NCI-H2196 (cell line): ENCODE measurements around the gene DHRS11.

Experiments
- DNase-seq: peaks from one replicate; lab custom pipeline; 2025; ENCODE audit not compliant: unreplicated experiment; lab: John Stamatoyannopoulos, UW

Gene DHRS11

DNA sequence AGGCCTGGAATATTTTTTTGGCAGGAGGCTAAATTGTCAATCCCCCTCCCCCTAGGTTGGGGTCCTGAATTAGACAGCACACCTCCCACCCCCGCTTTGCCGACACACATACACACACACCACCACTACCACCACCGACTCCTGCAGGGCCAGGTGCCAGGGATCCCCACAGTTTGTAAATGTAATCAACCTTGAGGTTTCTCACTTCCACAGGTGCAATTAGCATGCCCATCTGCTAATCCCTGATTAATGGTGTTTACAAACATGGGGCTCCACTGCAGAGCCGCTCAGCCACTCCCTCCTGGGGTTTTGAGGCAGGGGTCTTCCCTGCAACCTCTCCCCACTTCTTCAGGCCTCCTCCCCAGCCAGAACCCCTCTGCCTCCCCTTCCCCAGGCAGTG lies 21.5 kb downstream of the DHRS11 start:
- DNase-seq: no peak

DNA sequence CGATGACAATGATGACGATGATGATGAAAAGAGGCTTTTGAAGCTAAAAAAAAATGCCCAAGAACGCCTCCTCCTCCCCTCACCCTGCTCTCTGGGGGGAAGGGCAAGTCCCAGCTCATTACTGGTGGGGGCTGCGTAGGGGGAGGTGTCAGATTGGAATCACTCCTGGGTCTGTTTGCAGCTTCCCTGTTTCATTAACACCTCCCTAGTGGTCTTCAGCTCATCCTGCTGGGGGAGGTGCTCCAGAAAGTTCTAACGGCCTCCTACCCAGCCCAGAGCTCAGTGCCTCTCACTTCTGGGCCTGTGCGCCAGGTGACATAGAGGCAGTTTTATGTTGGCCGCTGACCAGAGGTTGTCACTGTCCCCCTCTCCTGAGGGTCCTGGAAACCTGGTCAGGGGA lies 22.4 kb downstream of the DHRS11 start:
- DNase-seq: no peak

DNA sequence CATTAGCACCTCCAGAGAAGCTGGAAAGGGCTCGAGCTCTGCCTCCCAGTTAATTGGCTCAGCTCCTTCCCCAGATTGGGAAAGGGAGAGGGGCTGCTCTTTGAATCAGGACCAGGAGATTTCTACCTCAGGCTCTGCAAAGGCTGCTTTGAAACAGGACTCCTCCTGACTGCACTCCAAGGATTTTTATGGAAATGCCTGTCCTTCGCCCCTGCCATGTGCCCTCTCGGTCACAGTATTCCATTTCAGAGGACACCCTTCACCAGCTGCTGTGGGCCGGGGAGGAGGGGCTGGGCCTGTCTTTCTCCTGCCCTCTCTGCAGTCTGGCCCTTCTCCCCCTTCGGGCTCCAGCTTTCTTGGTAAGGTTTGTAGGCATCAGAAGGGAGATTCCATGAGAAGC lies 23.3 kb downstream of the DHRS11 start:
- no peak for DNase-seq

DNA sequence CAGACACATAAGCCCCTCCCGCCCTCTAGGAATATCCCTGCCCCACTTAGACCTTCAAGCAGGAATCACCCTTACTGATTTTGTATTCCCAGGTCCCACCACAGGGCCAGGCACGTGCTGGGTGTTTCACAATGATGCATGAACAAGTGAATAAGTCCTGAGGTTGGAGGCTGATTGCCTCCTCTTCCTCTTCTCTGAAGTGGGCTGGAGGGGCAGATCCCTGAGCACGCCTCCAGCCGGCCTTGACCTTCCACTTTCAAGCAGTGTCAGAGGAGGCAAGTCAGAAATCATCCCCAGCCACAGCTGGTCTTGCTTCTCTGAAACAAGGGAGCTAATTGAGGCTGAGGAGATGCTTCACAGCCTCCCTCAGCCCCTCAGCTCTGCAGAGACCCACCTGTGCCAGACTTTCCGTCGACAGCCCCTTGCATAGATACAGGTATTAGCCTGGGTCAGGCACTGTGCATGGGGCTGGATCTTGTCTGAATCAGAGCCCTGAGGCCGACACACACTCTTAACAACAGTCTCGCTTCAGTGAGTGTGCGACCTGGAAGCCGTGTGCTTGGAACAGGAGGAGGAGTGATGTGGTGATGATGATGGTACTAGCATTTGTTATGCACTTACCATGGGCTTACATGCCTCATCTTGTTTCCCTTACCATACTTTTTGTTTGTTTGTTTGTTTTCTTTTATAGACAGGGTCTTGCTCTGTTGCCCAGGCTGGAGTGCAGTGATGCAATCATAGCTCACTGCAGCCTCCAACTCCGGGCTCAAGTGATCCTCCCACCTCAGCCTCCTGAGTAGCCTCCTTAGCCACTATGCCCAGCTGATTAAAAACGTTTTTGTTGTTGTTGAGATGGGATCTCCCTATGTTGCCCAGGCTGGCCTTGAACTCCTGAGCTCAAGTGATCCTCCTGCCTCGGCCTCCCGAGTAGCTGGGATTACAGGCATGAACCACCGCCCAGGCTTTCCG lies 24.7 kb downstream of the DHRS11 start:
- no peak for DNase-seq

DNA sequence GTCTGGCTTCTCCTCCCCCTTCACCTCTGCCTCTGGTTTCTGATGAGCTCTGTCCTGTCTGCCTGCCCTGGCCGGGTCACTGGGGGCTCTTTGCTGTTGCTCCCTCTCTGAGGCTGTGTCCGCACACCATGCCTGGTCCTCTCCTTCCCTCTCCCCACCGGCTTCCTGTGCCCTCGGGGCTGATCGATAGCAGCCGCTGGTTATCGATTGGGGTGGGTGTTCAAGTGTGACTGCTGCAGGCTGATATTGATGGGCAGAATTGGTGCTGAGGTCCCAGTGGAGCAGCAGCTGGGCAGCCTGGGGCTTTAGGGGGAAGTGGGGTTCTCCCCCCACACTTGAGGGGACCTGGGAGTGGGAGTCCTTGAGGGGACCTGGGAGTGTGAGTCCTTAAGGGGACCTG lies 26.1 kb downstream of the DHRS11 start:
- DNase-seq: no peak

DNA sequence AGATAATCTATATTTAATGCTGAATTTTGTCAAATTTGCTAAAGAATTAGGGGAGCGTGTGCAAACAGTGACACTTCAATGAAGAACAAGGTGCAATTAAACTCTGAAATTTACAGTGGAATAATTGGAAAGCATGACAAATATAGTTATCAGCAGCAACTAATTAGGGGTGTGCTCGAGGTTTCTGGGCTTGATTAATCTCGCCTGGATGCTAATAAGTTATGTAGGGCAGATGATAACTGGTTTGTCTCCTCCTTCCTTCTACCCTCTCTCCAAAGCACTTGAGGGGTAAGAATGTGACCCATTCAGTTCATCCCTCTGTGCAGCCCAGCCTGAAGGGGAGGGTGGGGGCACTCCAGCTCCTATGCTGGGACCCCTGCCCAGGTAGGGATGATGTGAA lies 31.6 kb downstream of the DHRS11 start:
- no peak for DNase-seq

DNA sequence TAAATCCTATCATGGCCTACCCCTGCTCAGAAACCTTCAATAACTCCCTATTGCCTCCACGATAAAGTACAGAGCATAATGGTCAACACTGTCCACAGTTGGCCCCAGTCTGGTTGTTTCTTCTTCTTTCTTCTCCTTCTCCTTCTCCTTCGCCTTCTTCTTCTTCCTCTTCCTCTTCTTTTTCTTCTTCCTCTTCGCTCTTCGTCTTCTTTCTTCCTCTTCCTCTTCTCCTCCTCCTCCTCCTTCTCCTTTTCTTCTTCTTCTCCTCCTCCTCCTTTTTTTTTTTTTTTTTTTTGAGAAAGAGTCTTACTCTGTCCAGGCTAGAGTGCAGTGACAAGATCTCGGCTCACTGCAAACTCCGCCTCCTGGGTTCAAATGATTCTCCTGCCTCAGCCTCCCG lies 33.5 kb downstream of the DHRS11 start:
- no peak for DNase-seq

DNA sequence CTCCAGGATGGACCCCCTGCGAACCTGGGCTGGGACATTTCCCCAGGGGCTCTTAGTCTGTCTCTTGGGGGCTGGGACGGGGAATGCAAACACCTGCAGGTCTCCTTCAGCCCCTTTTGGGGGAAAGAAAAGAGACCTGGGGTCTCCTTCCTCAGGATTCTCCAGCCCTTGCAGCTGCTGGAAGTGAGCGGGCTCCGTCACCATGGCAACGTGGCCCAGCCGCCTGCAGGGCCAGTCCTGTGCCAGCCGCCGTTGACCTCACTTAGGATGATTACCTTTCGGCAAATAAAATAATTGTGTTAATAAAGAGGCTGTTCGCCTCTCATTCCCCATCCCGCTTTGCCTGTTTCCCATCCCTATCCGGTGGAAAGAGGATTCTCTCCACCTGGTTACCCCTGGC lies 35.4 kb downstream of the DHRS11 start:
- DNase-seq: peak; percentile 21

DNA sequence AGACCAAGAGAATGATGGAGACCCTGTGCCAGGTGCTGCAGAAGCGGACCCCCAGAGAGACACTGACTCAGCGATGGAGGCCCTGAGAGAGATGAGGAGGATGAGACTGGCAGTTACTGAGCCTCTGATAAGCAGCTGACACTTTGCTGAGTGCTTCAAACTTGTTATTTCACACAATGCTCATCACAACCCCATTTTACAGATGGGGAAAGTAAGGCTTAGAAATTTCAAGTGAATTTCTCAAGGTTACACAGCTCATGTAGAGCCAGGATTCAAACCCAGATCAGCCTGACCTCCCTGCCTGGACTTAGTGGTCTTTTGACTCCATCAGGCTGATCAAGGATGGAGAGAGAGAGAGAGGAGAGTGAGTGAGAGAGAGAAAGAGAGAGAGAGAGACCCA lies 36.9 kb downstream of the DHRS11 start:
- no peak for DNase-seq

DNA sequence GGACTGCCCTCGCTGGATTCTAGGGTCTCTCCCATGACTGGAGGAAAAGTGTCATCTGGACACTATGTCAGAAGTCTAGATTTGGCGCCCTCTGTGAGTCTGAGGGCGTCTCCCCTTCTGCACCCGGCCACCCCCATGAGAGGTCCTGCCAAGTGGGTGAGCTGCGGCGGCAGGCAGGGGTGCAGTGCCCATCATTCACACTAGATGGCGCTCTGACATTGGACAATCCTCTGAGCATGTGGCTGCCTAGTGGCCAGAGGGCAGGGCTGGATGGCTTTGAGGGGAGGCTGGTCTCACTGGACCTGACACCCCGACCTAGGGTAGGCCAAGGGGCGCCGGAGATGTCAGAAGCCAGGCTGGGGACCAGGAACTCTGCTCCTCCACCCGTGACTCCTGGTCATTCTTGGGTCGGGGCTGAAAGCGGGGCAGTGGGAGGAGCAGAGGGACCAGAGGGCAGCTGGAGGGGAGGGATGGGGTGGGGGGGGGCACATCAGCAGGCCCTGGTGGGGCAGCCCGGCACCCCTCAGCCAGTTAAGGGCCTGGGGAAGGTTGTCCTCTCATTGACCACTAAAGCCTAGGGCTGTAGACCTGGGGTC lies 37.7 kb downstream of the DHRS11 start:
- peak; percentile 55 for DNase-seq

DNA sequence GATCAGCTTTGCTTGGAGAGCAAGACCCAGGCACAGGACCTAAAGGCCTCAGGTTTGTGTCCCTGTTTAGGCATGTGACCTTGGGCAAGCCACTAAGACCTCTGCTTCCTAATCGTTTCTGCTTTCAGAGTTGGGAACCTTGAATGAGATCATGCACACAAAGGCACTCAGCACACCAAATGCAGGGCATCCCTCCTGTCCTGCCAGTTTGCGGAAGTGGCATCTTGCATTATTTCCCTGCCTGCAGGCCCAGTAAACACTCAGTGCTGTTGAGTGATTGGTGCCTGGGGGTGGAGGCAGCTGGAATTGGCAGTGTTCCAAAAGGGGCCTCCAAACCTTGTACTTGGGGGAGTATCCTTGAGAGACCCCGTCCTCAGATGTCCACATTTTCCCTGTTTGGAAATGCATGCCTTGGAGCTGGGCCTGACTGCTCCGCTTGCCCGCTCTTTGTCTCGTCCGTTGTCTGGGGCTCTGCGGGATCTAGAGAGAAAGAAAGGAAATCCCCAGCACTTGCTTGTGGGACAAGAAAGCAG lies 38.4 kb downstream of the DHRS11 start:
- no peak for DNase-seq

DNA sequence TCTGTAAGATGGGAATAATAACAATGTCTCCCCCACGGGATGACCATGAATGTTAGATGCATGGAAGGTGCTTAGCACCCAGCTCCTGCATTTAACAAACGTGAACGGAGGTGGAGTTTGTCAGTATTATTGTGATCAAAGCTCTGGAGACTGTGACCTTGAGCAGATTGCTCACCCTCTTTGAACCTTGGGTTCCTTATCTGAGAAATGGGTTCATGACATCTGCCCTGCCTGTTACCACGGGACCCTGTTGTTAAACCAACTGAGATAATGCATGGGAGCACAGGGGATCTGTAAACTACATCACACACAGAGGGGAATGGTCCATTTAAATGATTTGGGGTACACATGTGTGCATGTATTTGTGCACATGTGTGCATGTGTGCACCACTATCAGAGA lies 39.3 kb downstream of the DHRS11 start:
- no peak for DNase-seq

DNA sequence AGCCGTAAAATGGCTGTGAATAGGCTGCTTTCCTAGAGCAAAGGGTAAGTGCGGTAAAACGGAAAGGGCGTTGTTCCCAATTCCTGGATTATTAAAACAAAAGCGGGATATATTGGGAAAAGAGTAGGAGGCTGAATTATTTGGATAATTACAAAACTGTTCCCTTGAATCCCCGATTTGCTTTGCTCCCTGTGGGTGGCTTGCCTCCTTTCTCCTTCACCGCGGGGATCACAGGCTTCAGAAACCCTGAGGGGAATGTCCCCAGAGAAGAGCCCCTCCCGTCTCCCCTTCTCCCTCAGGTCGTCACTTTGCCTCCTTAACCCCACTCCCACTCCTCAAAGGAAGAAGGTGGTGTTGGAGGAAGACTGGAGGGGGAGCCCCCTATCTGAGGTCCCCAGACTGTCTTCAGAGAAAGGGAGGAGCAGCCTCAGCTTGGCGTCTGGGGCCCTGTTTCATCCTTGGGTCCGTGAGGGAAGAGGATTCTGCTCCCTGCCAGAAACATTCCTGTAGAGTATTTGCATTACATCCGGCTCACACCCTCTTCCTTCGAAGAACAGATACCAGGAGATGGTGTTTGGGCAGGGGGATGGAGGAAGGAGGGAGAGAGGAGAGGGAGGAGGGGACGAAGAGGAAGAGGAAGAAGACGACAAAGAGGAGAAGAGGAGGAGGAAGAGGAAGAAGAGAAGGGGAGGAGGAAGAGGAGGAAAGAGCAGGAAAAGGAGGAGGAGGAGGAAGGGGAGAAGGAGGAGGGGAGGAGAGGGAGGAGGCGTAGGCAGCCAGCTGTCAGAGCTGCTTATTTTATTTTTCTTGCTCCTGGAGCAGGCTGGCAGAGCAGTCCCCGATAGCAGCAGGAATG lies 41.5 kb downstream of the DHRS11 start:
- DNase-seq: no peak

DNA sequence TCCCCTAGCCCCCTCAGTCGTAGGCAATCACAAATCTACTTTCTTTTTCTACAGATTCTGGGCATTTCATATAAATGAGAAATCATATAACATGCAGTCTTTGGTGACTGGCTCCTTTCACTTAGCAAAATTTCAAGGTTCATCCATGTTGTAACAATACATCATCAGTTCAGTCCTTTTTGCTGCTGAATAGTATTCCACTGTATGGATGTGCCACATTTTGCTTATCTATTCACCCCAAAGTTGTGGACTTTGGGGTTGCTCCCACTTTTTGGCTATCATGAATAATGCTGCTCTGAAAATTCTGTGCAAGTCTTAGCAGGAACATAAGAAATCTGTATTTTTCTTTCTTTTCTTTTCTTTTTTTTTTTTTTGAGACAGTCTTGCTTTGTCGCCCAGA lies 48.7 kb downstream of the DHRS11 start:
- no peak for DNase-seq

DNA sequence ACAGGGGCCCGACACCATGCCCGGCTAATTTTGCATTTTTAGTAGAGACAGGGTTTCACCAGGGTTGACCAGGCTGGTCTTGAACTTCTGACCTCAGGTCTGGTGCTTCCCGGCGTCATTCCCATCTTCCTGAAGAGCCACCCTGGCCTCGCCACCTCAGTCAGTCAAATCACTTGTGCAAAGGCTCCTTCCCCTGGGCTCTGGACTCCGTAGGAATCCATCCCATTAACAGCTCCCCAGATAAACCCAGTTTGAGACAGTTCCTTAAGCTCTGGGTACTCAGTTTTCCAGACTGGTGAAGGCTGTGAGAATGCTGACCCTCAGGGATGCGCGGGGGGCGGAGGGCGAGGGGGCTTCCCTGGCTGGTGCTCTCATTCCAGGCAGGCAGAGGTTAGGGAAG lies 49.2 kb downstream of the DHRS11 start:
- DNase-seq: no peak

DNA sequence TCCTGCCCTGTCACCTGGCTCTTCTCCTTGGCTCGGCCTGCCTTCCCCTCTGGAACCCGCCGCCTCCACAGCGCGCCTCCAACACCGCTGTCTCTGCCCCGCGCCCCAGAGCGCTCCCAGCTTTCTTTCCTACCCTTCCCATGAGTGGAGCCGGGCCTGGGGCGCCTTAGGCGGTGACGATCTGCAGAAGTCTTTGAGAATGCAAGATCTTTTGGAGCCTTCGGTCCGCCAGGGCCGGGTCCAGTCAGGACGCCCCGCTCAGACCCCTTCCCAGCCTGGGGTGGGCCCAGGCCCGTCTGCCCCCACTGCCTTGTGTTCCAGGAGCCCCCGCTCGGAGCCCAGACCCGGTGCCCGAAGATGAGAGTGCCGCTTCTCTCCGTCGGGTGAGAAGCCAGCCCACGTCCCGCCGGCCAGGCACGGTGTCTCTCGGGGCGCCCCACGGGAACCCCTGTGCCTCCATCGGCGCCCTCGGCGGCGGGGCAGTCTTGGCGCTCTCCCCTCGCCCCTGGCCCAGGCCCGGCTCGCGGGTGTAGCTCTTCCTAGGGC lies 49.7 kb downstream of the DHRS11 start:
- DNase-seq: no peak

DNA sequence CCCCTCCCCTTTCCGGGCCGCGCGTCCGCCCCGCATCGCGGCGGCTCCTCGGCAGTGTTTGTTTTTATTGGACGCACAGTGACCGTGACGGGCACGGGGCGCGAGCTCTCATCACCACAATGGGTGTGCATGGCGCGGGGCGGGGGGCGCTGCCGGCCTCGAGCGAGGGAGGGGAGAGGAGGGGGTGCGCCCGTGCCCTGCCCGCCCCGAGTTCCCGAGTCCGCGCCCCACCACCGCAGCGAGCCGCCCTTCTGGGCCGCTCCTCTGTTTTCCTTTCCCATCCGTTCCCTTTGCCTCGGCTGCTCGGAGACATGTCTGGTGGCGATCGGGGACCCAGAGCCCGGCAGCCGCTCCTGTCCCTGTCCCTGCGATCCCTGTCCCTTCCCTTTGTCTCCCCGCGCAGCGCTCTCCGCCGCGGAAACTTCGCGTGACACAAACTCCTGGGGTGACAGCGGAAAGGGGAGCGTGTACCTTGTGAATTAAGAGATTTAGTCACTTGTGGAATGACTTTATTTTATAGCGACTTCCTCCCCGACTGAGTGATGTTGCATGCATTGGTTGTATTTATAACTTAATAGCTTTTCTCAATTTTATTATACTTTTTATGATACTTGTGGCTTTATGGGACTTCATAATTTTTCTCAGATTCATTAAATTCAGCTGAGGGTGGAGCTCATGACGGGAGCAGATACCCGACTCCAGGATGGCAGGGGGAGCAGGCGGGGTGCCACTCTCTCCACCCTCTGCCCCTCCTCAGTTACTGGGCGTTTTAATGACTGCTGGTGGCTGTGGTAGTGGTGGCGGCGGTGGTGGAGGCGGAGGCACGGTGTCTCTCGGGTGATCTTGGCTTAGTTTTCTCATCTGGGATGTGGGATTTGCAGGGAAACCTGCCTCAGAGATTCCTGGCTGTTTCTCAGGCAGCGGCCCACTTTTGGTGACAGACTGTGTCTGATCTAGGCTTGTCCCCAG lies 50.5 kb downstream of the DHRS11 start:
- DNase-seq: no peak

DNA sequence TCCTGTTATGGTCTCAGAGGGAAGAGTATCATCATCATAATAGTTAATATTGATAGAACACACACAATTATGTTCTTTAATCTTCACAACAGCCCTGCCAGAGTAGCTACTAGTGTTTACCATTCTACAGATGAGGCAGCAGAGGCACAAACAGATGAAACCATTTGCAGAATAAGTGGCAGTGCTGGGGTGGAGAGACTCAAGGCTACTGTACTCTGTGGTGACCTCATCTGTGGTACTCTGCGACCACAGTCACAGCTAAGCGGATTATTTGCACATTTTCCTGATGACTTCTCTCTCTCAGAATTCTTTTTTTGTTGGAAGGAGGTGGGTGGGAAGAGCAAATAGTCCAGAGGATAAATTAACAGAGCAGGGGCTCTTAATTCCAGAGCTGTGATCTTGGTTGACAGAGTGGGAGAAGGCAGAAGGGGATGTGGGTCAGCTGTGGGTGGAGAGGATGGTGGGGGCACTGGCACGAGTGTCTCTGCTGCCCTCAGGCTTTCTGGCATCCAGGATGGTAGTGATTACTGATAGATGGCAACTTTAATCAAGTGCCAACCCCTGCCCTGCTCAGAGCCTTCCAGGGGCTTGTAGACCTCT lies 51.5 kb downstream of the DHRS11 start:
- DNase-seq: no peak

DNA sequence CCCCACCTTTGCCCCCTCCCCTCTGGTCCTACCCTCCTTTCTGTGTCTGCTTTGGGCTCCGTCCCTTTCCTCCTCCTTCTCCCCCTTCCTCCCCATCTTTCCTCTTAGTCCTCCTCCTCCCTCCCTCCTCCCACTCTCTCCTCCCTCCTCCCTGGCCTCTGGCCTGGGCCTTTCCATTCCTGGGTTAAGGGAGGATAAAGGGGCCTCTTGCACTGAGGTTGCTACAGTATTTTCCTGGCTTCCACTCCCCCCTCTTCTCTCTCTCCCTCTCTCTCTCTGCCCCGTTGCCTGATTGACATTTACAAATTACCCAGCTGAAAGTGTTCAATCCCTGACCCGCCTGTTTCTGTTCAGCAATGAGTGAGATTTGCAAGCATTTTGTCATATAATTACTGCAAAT lies 53.7 kb downstream of the DHRS11 start:
- DNase-seq: no peak

DNA sequence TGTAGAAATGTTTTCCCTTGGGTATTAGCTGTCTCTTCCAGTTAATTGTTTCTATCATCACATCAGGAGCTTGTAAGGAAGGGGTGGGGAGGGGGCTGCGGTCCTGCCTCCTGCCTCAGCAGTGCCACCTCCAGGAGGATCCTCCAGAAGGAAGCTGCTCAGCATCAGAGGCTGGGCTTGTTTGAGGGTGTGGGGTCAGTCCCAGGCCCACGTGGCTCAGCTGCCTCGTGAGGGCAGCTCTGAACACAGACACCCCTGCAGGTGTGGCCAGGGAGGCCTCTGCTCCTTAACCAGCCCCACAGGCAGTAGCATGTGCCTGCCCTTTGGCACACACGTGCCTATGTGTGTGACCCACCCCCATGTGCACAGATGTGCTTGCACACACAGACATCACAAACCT lies 56.0 kb downstream of the DHRS11 start:
- DNase-seq: no peak
